Karpas-422 (cell line): Measurements from ENCODE around the gene LRRIQ1. TPM values are rescaled to one million over a fixed set of nuclear protein-coding genes. Genes with fewer than 3 reads are reported as not detected.

Source experiments
- DNase-seq: peaks from one replicate; pipeline ENCODE4 v3.0.0-alpha.2; 2015
- H2AFZ ChIP-seq: fragments of 200-600 bp; sonication (generic); 2 replicates; pipeline ENCODE4 v1.6.1; 2014; ENCODE audit warnings: antibody characterized with exemption, low read length, mixed read lengths
- H3K27ac ChIP-seq: fragments of 200-600 bp; sonication (generic); 2 replicates; pipeline ENCODE4 v1.5.1; 2014; ENCODE audit warnings: mild to moderate bottlenecking, low read length, moderate library complexity
- H3K27me3 ChIP-seq: fragments of 200-600 bp; sonication (generic); 2 replicates; pipeline ENCODE4 v1.6.1; 2014; ENCODE audit warnings: low read length, mixed read lengths
- H3K36me3 ChIP-seq: fragments of 200-600 bp; sonication (generic); 2 replicates; pipeline ENCODE4 v1.6.1; 2014; ENCODE audit warnings: low read length, mixed read lengths; ENCODE audit not compliant: insufficient read depth
- H3K4me1 ChIP-seq: fragments of 200-600 bp; sonication (generic); 2 replicates; pipeline ENCODE4 v1.6.1; 2014; ENCODE audit warnings: mild to moderate bottlenecking, low read length, mixed read lengths
- H3K4me2 ChIP-seq: fragments of 200-600 bp; sonication (generic); 2 replicates; pipeline ENCODE4 v1.6.1; 2014; ENCODE audit warnings: low read length, low read depth, mild to moderate bottlenecking; ENCODE audit not compliant: poor library complexity, severe bottlenecking
- H3K4me3 ChIP-seq: fragments of 200-600 bp; sonication (generic); 2 replicates; pipeline ENCODE4 v1.5.1; 2014; ENCODE audit warnings: mild to moderate bottlenecking, antibody characterized with exemption, low read length, mixed read lengths
- H3K79me2 ChIP-seq: fragments of 200-600 bp; sonication (generic); 2 replicates; pipeline ENCODE4 v1.6.1; 2014; ENCODE audit warnings: mild to moderate bottlenecking, low read length, mixed read lengths
- H3K9ac ChIP-seq: fragments of 200-600 bp; sonication (generic); 2 replicates; pipeline ENCODE4 v1.6.0; 2014; ENCODE audit warnings: low read length
- H3K9me2 ChIP-seq: fragments of 200-600 bp; sonication (generic), shearing (Covaris generic); replicated peaks from 2 replicates; pipeline ENCODE4 v1.6.0; 2014; ENCODE audit warnings: mild to moderate bottlenecking, low read length, moderate library complexity; ENCODE audit not compliant: insufficient read depth
- H3K9me3 ChIP-seq: fragments of 300-700, 200-600 bp; sonication (generic); 2 replicates; pipeline ENCODE4 v1.6.1; 2014; ENCODE audit warnings: low read length, mixed read lengths
- H4K20me1 ChIP-seq: fragments of 200-600 bp; sonication (generic); 2 replicates; pipeline ENCODE4 v1.6.1; 2014; ENCODE audit warnings: mild to moderate bottlenecking, antibody characterized with exemption, low read length, low read depth; ENCODE audit not compliant: insufficient read depth
- total RNA-seq: library from RNA; depleted of rRNA; stranded (reverse); fragments of >200 nt; shearing (Covaris generic); gene quantifications from 2 replicates; pipeline ENCODE4 v1.2.3, GENCODE V29; 2014; ENCODE audit warnings: low replicate concordance; rRNA removed

LRRIQ1 gene, protein sequence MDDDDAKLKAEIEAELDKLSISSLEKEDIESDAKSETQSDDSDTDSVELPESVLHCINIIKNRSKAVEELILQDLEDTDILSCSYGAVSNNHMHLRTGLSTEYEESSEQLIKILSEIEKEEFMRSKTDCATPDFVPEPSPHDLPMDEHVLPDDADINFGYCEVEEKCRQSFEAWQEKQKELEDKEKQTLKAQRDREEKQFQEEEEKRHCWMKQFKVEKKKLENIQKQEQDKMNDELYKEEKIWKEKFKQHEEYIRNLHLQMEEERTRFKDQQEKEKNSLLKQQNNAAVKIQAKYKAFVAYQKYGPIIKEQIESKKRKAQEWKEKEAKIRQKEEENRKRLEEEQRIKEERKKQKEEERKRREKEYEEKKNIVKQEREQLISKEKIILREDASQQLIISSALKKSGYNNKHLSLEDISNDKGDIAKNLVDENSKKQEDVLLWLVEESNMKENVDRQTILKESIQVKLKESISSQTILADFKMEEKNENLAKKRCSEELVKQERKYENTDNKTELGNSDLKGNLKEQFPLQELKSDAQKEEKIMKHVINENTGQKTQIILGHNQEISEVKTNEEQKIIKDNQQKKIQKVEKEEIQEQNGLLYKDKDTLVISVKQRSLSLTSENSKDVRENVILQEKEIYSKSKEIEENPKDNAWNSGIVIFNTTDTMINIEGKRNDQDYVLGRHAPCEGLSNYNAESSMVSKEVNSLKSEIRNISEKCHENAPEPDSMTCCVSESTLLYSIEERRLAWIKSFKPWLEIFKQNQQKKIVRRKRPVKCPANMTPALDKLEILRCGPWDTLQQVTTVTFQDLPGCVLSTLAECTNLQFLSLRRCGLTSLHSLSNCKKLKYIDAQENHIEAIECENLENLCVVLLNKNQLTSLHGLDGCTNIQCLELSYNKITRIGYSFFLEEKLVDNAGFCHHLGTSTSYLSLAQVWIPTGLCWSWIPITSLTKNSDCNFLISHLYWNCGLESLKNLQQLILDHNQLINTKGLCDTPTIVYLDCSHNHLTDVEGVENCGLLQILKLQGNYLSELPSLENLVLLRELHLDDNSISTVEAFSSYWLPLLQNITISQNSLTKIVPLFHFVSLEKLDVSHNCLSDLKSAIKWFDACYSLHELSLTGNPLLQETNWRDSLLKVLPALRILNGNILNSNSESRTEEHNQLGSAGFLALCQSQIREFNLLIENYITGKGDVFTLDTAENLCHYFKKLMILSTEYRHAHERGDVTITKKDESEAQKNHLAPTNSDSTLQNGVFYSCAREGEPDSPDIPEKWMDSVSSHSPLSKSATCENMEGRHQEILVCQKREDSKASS (N-terminal part only)
- not detected in 2 replicates for total RNA-seq

DNA sequence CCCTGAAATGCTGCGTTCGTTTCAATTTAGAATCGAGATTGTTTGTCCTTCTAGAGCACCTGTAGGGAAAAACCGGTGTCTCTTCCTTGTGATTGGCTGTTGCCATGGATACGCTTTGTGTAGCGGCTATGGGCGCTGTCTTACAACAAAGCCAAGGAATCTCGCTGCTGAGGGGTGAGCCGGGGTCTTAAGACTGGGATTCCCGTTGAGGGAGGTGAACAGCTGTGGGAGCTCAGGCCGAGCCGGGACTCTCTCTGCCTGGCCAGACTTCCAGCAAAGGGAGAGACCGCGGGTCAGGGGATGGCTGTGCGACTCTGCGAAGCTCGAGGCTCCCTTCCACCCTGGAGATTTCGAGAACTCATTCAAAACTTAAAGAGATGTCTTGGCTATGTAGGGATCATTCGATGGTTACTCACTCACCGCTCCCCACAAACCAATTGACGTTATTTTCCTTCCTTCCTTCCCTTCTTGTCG is at the start of gene LRRIQ1, which contains the start of gene TSPAN19:
LRRIQ1 (plus strand) TSS at position 118 of the 474 bp plus-strand sequence. CDS start 1,826 bp downstream, outside the sequence.
TSPAN19 (minus strand) TSS at position 44 of the 474 bp plus-strand sequence. CDS start 6,331 bp downstream, outside the sequence.
- no peaks in the 10 kb centered on the region for H3K9me2 ChIP-seq
- H3K4me2 ChIP-seq: no peak within 1 kb of the TSS
- DNase-seq: no peak
- H3K27ac ChIP-seq: no peak within 1 kb of the TSS
- H3K9me3 ChIP-seq: no peaks in the 10 kb centered on the region
- H3K4me1 ChIP-seq: no peaks in the 10 kb centered on the region
- no peaks in the 10 kb centered on the region for H3K27me3 ChIP-seq
- no peak within 1 kb of the TSS for H2AFZ ChIP-seq
- no peak within 1 kb of the TSS for H3K4me3 ChIP-seq
- no peaks in the 10 kb centered on the region for H3K79me2 ChIP-seq
- no peak within 1 kb of the TSS for H3K9ac ChIP-seq
- no peaks in the 10 kb centered on the region for H4K20me1 ChIP-seq
- no peaks in the 10 kb centered on the region for H3K36me3 ChIP-seq

DNA sequence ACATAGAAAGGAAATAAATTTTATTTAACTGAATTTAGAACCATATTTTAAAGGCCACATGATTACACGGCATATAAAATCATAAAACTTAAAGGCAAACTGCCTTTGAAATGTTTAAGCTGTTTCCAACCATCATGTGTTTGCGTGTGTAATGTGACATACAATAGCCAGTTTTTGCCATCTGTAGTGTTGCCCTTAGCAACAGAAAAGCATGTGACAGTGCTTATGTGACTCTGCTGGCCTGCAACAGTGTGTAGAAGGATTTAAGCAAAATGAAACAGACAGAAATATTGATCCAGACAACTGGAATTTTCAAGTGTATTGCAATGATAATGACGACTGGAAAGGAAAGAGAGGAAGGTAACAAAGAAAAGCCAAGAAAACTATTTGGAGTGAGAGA is 49.6 kb upstream of the LRRIQ1 start:
- DNase-seq: no peak
- Histone ChIP-seq H3K9me3 (0 out of 2 replicates have a peak, but pooled peaks cover 1% of the 10 kb centered on the region), H4K20me1 (no peaks in the 10 kb centered on the region), H3K36me3 (no peaks in the 10 kb centered on the region), H3K4me2 (no peak overlapping the region), H3K4me3 (no peak overlapping the region), H3K27ac (no peak overlapping the region), H3K27me3 (no peaks in the 10 kb centered on the region), H3K9ac (no peak overlapping the region), H3K79me2 (no peaks in the 10 kb centered on the region), H3K4me1 (no peaks in the 10 kb centered on the region), H3K9me2 (no peaks in the 10 kb centered on the region), H2AFZ (no peak overlapping the region)

DNA sequence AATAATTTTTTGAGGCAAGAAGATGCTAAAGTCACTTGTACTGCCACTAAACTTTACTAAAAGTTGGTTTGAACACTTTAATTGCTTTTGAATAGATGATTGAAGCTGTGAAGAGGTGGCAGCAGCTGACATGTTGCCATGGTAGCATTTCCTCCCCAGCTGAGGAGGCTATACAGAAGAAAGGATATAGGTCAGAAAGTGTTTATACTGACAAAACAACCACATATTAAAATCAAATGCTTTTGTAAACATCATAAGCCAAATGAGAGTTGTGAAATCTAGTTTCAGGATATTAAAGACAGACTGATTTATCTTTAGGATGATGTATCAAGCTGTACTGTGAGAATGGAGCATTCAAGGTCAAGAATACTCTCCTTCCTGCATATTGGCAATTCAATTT is 41.7 kb upstream of the LRRIQ1 start:
- H2AFZ ChIP-seq: no peak overlapping the region
- H3K27ac ChIP-seq: no peak overlapping the region
- H3K36me3 ChIP-seq: no peaks in the 10 kb centered on the region
- H3K4me3 ChIP-seq: no peak overlapping the region
- H3K4me2 ChIP-seq: no peak overlapping the region
- H3K27me3 ChIP-seq: no peaks in the 10 kb centered on the region
- H3K9me2 ChIP-seq: no peaks in the 10 kb centered on the region; the same call in 1 of the 2 replicates
- no peaks in the 10 kb centered on the region for H4K20me1 ChIP-seq
- peaks cover 12% of the 10 kb centered on the region; the same call in 1 of the 2 replicates for H3K9me3 ChIP-seq
- H3K9ac ChIP-seq: no peak overlapping the region
- no peaks in the 10 kb centered on the region for H3K4me1 ChIP-seq
- DNase-seq: no peak
- H3K79me2 ChIP-seq: no peaks in the 10 kb centered on the region

DNA sequence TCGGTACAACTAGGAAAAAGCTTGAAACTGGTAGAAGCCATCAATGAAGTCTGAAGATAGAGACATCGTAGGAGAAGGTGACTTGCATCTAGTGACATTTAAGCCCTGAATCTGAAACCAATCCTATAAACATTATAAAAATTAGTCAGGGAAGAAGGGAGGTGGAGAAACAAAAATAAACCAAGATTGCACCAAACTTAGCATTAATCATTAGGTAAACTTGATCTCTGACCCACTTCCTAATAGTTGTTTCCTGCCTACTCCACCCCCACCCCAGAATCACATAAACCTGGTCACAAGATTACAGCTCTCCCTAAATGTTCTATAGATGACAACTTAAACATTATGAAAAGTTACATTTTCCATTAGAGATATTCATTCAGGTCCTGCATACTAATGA is 40.5 kb upstream of the LRRIQ1 start:
- no peaks in the 10 kb centered on the region for H3K79me2 ChIP-seq
- no peaks in the 10 kb centered on the region; the same call in 1 of the 2 replicates for H3K9me2 ChIP-seq
- DNase-seq: no peak
- H3K27ac ChIP-seq: no peak overlapping the region
- H3K9me3 ChIP-seq: peaks cover 12% of the 10 kb centered on the region; the same call in 1 of the 2 replicates
- H2AFZ ChIP-seq: no peak overlapping the region
- H3K9ac ChIP-seq: no peak overlapping the region
- H3K36me3 ChIP-seq: no peaks in the 10 kb centered on the region
- no peaks in the 10 kb centered on the region for H3K4me1 ChIP-seq
- H4K20me1 ChIP-seq: no peaks in the 10 kb centered on the region
- H3K4me3 ChIP-seq: no peak overlapping the region
- no peaks in the 10 kb centered on the region for H3K27me3 ChIP-seq
- H3K4me2 ChIP-seq: no peak overlapping the region

DNA sequence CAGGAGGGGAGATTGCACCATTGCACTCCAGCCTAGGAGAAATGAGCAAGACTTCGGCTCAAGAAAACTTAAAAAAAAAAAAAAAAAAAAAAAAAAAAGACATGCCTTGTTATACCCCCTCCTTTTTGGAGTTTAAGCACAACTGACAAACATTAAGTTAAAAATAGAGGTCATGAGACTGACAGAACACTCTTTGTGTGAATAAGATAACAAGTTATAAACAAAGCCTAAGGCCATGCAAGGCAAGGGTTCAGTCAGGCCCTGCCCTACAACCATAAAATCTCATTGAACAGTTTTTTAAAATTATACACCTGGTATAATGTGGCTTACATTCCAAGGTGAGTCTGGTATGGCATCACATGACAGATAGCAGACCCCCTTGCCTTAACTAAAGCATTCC is 39.4 kb upstream of the LRRIQ1 start:
- Histone ChIP-seq H3K4me1 (no peaks in the 10 kb centered on the region), H3K4me3 (no peak overlapping the region), H3K9ac (no peak overlapping the region), H3K27me3 (no peaks in the 10 kb centered on the region), H3K79me2 (no peaks in the 10 kb centered on the region), H4K20me1 (no peaks in the 10 kb centered on the region), H3K27ac (no peak overlapping the region), H3K4me2 (no peak overlapping the region), H3K9me2 (no peaks in the 10 kb centered on the region; the same call in 1 of the 2 replicates), H2AFZ (no peak overlapping the region), H3K36me3 (no peaks in the 10 kb centered on the region), H3K9me3 (peaks cover 12% of the 10 kb centered on the region; the same call in 1 of the 2 replicates)
- DNase-seq: no peak

DNA sequence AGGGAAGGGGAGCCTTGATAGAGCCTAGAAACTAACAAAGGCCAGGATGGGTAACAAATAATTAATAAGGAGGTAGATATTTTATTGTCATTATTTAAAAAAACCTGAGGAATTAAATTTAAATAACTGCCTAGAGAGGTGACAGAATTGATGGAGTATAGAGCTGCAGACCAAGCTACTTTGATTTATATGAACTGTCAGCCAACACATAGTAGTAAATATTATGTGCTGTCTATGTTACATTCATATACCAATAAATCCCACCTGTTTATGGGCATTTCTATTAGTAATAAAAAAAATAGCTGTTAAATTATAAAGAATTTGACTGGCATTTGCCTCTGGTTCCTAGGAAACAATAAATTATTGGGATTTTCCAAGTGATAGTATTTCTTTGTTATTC is 37.8 kb upstream of the LRRIQ1 start:
- H4K20me1 ChIP-seq: no peaks in the 10 kb centered on the region
- no peaks in the 10 kb centered on the region for H3K36me3 ChIP-seq
- no peak overlapping the region for H2AFZ ChIP-seq
- no peak overlapping the region for H3K4me2 ChIP-seq
- no peaks in the 10 kb centered on the region for H3K79me2 ChIP-seq
- no peaks in the 10 kb centered on the region for H3K27me3 ChIP-seq
- no peak for DNase-seq
- no peaks in the 10 kb centered on the region for H3K4me1 ChIP-seq
- H3K27ac ChIP-seq: no peak overlapping the region
- H3K9me3 ChIP-seq: peaks cover 12% of the 10 kb centered on the region; the same call in 1 of the 2 replicates
- no peak overlapping the region for H3K9ac ChIP-seq
- no peaks in the 10 kb centered on the region; the same call in 1 of the 2 replicates for H3K9me2 ChIP-seq
- H3K4me3 ChIP-seq: no peak overlapping the region

DNA sequence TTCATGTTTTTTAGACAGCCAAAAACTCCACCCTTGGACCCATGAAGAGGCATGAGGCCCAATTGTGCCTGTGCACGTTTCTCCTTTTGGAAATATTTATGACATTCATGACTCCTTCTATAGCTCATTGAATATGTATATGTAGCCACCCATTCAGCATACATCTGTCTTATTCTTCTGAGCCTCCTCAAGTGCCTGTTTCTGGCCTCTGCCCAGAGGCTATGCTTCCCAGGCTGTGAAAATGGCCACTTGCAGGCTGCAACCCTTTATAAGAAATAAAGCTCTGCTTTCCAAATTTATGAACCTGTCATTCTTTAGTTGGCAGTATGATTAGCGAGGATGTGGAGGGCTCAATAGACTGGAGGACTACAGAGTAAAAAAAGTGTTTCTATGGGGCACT is 35.4 kb upstream of the LRRIQ1 start:
- Histone ChIP-seq H3K9me3 (peaks cover 12% of the 10 kb centered on the region), H3K4me1 (no peaks in the 10 kb centered on the region), H3K4me2 (no peak overlapping the region), H3K27ac (no peak overlapping the region), H3K79me2 (no peaks in the 10 kb centered on the region), H3K36me3 (no peaks in the 10 kb centered on the region), H3K9ac (no peak overlapping the region), H3K27me3 (no peaks in the 10 kb centered on the region), H3K4me3 (no peak overlapping the region), H3K9me2 (no peaks in the 10 kb centered on the region; the same call in 1 of the 2 replicates), H2AFZ (no peak overlapping the region), H4K20me1 (no peaks in the 10 kb centered on the region)
- no peak for DNase-seq
